Stimulated activated CD8-positive, alpha-beta memory T cell treated with anti-CD3 and anti-CD28 coated beads, Interleukin-7, amount 100 ng/mL, for 48 hours (primary cell): ENCODE data around the gene MUCL1.
"Not testable (repeated sequence)": the region's sequence is repeated elsewhere in the genome, so short reads cannot be mapped to it uniquely, and the experiment has no call there.

Experiments used
- DNase-seq, 2 donors: peaks; one replicate each; pipeline ENCODE4 v3.0.0-alpha.2; 2020; ENCODE audit warnings: low read depth in 1 of 2; ENCODE audit errors: extremely low read depth in 1 of 2

The MUCL1 gene

GRCh38 chr12:54853933-54854538, at the start of gene MUCL1:
Gene MUCL1 (plus strand): TSS chr12:54854516. CDS start chr12:54854583, 67 bp downstream.
- peak; percentile 13 to 54 for DNase-seq

GRCh38 chr12:54821676-54822075, 32.6 kb upstream of the MUCL1 start:
- DNase-seq: no peak

GRCh38 chr12:54824402-54824801, 29.9 kb upstream of the MUCL1 start:
- DNase-seq: no peak

- DNase-seq: no peak
Measured at GRCh38 chr12:54829511-54829910, 24.8 kb upstream of the MUCL1 start.

- no peak for DNase-seq
Measured at GRCh38 chr12:54830199-54830598, 24.1 kb upstream of the MUCL1 start.

GRCh38 chr12:54831631-54832030, 22.7 kb upstream of the MUCL1 start:
- no peak for DNase-seq

- no peak for DNase-seq
Measured at GRCh38 chr12:54840244-54840865, 14.0 kb upstream of the MUCL1 start.

- no peak for DNase-seq
Measured at GRCh38 chr12:54857406-54857805, 3.1 kb downstream of the MUCL1 start.

GRCh38 chr12:54858562-54858961, 4.2 kb downstream of the MUCL1 start:
- no peak for DNase-seq

GRCh38 chr12:54859502-54859901, 5.2 kb downstream of the MUCL1 start:
- DNase-seq: no peak

- no peak for DNase-seq
Measured at GRCh38 chr12:54861927-54862326, 7.6 kb downstream of the MUCL1 start.

GRCh38 chr12:54863948-54864618, 9.8 kb downstream of the MUCL1 start:
- no peak for DNase-seq

GRCh38 chr12:54865683-54866324, 11.5 kb downstream of the MUCL1 start:
- no peak for DNase-seq

- no peak for DNase-seq
Measured at GRCh38 chr12:54868690-54869089, 14.4 kb downstream of the MUCL1 start.

GRCh38 chr12:54870048-54870447, 15.7 kb downstream of the MUCL1 start:
- DNase-seq: no peak

- no peak for DNase-seq
Measured at GRCh38 chr12:54870617-54871016, 16.3 kb downstream of the MUCL1 start.

- DNase-seq: no peak
Measured at GRCh38 chr12:54879150-54879549, 24.8 kb downstream of the MUCL1 start.

GRCh38 chr12:54879579-54879978, 25.3 kb downstream of the MUCL1 start:
- DNase-seq: no peak

- DNase-seq: no peak
Measured at GRCh38 chr12:54882079-54882478, 27.8 kb downstream of the MUCL1 start.

GRCh38 chr12:54882597-54882996, 28.3 kb downstream of the MUCL1 start:
- not testable (repeated sequence) for DNase-seq

GRCh38 chr12:54888428-54888827, 34.1 kb downstream of the MUCL1 start:
- not testable (repeated sequence) for DNase-seq

- no peak for DNase-seq
Measured at GRCh38 chr12:54890339-54890738, 36.0 kb downstream of the MUCL1 start.
